Kidney epithelial cell (primary cell): ENCODE measurements around the gene ACTN4. TPM values are rescaled to one million over a fixed set of nuclear protein-coding genes. Genes with fewer than 3 reads are reported as not detected.

Source experiments
- DNase-seq: peaks from one replicate; pipeline ENCODE4 v3.0.0-alpha.2; 2010; ENCODE audit warnings: low read depth
- H3K27me3 ChIP-seq: 2 replicates; pipeline ENCODE4 v1.6.0; 2011; ENCODE audit warnings: low read length; ENCODE audit not compliant: control insufficient read depth, insufficient read depth
- H3K36me3 ChIP-seq: 2 replicates; pipeline ENCODE4 v1.5.1; 2011; ENCODE audit warnings: low read length; ENCODE audit not compliant: control insufficient read depth, insufficient read depth
- H3K4me3 ChIP-seq: 2 replicates; pipeline ENCODE4 v1.5.1; 2011; ENCODE audit warnings: low read depth, mild to moderate bottlenecking, control low read depth, low read length
- total RNA-seq: library from RNA; depleted of rRNA; stranded (reverse); fragments of >200 nt; gene quantifications from 2 replicates; pipeline ENCODE4 v1.2.3, GENCODE V29; 2015
- TF ChIP-seq, protein P1 (sequence below): IDR thresholded peaks from 2 replicates; pipeline ENCODE4 v1.5.1; 2011; ENCODE audit warnings: mild to moderate bottlenecking, moderate library complexity, low read length, control low read depth, inconsistent platforms; ENCODE audit not compliant: insufficient read depth, poor library complexity, severe bottlenecking

ACTN4 gene
- total RNA-seq, 1 donor from 2014 or later, result 821 TPM

DNA sequence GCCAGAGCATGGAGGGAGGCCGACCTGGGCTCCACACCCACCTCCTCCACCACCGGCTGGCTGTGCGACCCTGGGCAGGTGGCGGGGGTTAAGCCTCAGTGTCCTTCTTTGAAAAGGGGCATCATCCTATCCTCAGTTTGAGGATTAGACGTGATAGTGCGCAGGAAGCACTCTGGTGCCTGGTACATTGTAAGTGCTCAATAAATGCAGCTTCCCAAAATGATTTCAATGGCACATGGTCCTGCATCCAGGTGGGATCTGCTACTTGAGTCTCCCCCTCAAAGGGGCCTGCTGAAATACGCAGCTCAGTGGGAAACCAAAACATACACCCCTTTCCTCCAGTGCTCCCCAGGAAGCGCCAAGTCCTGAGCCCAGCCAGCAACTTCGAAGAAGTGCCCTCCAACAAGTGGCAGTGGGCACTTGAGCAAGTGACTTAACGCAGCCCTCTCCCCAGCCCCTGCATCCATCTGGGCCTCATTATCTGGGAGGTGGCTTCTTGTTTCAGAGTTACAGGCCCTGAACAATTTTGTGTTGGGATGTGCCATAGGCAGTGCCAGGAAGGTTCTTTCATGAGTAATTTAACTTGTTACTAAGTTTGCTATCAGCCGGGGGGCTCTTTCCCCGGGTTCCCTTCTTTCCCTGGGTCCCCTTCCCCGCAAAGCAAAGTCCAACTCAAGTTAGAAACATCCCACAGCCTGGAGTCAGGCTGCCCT is 17.9 kb downstream of the ACTN4 start:
- no peak for DNase-seq
- TF ChIP-seq, protein P1, sequence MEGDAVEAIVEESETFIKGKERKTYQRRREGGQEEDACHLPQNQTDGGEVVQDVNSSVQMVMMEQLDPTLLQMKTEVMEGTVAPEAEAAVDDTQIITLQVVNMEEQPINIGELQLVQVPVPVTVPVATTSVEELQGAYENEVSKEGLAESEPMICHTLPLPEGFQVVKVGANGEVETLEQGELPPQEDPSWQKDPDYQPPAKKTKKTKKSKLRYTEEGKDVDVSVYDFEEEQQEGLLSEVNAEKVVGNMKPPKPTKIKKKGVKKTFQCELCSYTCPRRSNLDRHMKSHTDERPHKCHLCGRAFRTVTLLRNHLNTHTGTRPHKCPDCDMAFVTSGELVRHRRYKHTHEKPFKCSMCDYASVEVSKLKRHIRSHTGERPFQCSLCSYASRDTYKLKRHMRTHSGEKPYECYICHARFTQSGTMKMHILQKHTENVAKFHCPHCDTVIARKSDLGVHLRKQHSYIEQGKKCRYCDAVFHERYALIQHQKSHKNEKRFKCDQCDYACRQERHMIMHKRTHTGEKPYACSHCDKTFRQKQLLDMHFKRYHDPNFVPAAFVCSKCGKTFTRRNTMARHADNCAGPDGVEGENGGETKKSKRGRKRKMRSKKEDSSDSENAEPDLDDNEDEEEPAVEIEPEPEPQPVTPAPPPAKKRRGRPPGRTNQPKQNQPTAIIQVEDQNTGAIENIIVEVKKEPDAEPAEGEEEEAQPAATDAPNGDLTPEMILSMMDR, result no peak
- Histone ChIP-seq H3K27me3 (no peaks in the 10 kb centered on the region), H3K4me3 (no peak overlapping the region), H3K36me3 (peaks cover 4% of the 10 kb centered on the region)

DNA sequence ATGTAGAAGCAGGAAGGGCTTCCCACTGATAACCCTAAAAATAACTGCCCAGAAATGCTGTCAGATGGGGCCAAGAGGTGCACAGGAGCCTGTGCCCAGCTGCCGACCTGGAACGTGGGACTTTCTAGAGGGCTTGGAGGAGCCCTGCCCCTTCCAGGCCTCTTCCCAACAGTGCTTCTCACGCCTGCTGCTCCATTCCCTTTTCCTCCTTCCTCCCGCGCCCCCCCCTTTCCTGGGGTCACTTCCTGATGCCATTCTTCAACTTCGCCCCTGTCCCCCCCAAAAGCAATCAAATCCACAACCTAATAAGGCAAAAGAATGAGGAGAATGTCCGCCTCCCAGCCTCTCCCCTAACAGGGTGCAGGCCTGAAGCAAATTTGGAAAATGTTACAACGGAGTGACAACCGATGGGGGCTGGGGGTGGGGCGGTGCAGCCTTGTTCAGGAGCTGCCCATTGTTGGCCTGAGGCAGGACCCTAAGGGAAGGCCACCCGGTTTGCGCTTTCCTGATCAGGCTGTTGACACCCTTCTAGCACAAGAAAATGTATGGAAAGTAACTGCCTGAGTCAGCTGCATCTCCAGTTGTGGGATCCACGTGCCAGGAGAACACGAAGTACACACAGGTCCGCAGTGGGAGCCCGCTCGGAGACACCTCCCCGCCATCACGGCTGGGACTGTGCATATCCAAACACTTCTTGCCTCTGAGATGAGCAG is 18.7 kb downstream of the ACTN4 start:
- no peaks in the 10 kb centered on the region for H3K27me3 ChIP-seq
- H3K4me3 ChIP-seq, result no peak overlapping the region
- H3K36me3 ChIP-seq, result peaks cover 4% of the 10 kb centered on the region
- TF ChIP-seq, protein P1, result no peak
- no peak for DNase-seq

DNA sequence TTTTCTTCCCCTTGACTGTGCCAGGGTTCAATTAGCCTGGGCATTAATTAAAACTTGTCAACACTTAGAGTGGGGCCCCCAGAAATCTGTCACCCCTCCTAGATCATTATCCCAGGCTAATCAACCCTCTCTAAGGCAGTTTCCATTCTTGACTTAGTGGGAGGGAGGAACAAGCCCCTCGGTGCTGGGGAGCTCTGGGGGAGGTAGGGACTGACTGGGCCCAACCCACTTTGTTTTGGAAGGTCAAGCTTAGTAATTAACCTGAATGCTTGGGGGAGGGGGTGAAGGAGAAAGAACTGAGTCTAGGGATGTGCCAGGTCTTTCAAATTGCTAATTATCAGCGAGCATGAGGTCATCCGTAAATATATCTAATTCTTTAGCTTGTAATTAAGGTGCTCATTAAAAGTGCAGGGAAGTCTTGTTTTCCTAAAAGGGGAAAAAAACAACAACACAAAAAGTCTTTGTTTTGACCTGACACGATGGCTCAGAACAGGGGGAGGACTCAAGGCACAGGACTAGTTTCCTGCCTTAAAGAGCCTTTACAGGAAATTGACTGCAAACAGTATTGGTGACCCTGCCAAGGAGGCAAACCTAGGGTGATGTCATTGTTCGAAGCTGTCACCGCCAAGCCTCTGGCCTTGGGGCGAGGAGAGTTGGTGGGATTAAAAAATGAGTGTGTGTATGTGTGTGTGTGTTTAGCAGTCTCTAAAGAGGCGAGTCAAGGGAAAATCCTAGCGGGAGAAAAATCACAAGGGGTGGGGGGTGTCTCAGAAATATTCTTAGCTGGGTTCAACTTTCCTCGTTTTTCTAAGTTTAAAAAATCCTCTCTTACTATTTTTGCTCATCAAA is 19.4 kb downstream of the ACTN4 start:
- Histone ChIP-seq H3K4me3 (no peak overlapping the region), H3K27me3 (no peaks in the 10 kb centered on the region), H3K36me3 (peaks cover 4% of the 10 kb centered on the region)
- TF ChIP-seq, protein P1, result no peak
- no peak for DNase-seq

DNA sequence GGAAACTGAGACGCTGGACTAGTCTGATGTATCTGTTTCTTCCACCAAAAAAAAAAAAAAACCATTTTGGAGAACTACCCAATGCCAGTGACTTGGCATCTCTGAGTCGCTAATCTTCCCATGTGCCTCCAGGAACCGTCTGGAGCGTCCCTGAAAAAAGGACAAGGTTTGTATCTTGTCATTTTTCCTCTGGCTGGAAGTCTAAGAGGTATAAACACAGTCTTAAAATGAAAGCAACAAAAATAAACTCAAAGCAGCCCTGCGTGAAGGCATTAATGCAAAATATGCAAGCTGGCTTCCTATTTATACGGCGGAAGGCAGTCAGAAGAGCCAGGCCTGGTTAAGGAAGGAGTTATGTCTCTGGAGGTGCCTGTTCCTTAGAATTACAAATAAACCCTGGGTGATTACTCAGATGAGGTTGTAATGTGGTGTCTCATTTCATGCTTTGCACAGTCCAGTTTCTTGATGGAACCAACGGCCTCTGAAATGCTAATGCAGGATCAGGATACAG is 20.3 kb downstream of the ACTN4 start:
- DNase-seq, result no peak
- TF ChIP-seq, protein P1, result no peak
- Histone ChIP-seq H3K4me3 (no peak overlapping the region), H3K36me3 (peaks cover 4% of the 10 kb centered on the region), H3K27me3 (no peaks in the 10 kb centered on the region)

DNA sequence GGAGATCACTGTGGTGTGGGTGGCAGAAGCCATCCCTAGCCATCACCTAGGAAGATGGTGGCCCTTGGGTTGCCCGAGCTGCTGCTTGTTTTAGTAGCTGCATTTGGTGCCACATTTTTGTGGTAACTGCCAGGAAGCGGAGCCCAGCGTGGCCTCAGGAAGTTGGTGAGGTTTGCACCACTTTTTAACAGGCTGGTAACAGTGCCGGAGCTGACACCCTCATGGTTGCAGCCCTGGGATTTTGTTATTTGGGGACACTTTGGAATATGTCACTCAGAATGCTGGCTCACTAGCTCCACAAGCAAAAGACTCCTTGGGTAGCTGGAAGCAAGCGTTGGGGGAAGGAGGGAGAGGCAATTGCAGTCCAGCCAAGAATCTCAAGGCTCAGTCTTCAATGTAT is 22.1 kb downstream of the ACTN4 start:
- no peak for DNase-seq
- H3K4me3 ChIP-seq, result no peak overlapping the region
- no peaks in the 10 kb centered on the region for H3K27me3 ChIP-seq
- TF ChIP-seq, protein P1, result no peak
- peaks cover 4% of the 10 kb centered on the region for H3K36me3 ChIP-seq
